ENCODE measurements around the gene FUT7.

Gene FUT7

GRCh38 chr9:137044037-137044436, 12.1 kb upstream of the FUT7 start:
- no peak for TF ChIP-seq CTCF (IDR thresholded peaks at IDR 0.05)

- TF ChIP-seq CTCF (IDR thresholded peaks at IDR 0.05), result no peak
Measured at GRCh38 chr9:137042751-137043727, 11.2 kb upstream of the FUT7 start.

GRCh38 chr9:137041124-137041523, 9.2 kb upstream of the FUT7 start:
- no peak for TF ChIP-seq CTCF (IDR thresholded peaks at IDR 0.05)

- no peak for TF ChIP-seq CTCF (IDR thresholded peaks at IDR 0.05)
Measured at GRCh38 chr9:137040568-137040967, 8.7 kb upstream of the FUT7 start.

GRCh38 chr9:137039611-137040366, 7.9 kb upstream of the FUT7 start:
- TF ChIP-seq CTCF (IDR thresholded peaks at IDR 0.05), result no peak

- no peak for TF ChIP-seq CTCF (IDR thresholded peaks at IDR 0.05)
Measured at GRCh38 chr9:137038916-137039315, 7.0 kb upstream of the FUT7 start.

- no peak for TF ChIP-seq CTCF (IDR thresholded peaks at IDR 0.05)
Measured at GRCh38 chr9:137037483-137037882, 5.6 kb upstream of the FUT7 start.

All from LNCAP (cell line).